Stimulated activated CD8-positive, alpha-beta memory T cell treated with anti-CD3 and anti-CD28 coated beads, Interleukin-7, amount 100 ng/mL, for 4 hours (primary cell): ENCODE data around the gene WFDC1.

ENCODE experiments used
- DNase-seq, 2 donors: peaks; one replicate each; pipeline ENCODE4 v3.0.0-alpha.2; 2020; ENCODE audit warnings: low read depth in 2 of 2

Gene WFDC1

GRCh38 chr16:84378099-84378498, 83.4 kb downstream of the WFDC1 start:
- no peak for DNase-seq

- DNase-seq: no peak
These were observed 83.9 kb downstream of the WFDC1 start for GRCh38 chr16:84378567-84378966.

- DNase-seq: no peak
These were observed 84.5 kb downstream of the WFDC1 start for GRCh38 chr16:84379008-84379708.
